ENCODE data around the gene NTSR2.

GRCh38 chr2:11687736-11688135 lies 17.7 kb upstream of the NTSR2 start:
- TF ChIP-seq, protein P1, sequence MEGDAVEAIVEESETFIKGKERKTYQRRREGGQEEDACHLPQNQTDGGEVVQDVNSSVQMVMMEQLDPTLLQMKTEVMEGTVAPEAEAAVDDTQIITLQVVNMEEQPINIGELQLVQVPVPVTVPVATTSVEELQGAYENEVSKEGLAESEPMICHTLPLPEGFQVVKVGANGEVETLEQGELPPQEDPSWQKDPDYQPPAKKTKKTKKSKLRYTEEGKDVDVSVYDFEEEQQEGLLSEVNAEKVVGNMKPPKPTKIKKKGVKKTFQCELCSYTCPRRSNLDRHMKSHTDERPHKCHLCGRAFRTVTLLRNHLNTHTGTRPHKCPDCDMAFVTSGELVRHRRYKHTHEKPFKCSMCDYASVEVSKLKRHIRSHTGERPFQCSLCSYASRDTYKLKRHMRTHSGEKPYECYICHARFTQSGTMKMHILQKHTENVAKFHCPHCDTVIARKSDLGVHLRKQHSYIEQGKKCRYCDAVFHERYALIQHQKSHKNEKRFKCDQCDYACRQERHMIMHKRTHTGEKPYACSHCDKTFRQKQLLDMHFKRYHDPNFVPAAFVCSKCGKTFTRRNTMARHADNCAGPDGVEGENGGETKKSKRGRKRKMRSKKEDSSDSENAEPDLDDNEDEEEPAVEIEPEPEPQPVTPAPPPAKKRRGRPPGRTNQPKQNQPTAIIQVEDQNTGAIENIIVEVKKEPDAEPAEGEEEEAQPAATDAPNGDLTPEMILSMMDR (IDR thresholded peaks at IDR 0.05) = no peak
- TF ChIP-seq POLR2A (IDR thresholded peaks at IDR 0.05) = no peak
- no peak for TF ChIP-seq POLR2AphosphoS5 (IDR thresholded peaks at IDR 0.05)
- TF ChIP-seq EP300 (IDR thresholded peaks at IDR 0.05) = no peak
